OCI-LY1 (cell line): ENCODE data around the gene ERAP2.

Experiments
- H2AFZ ChIP-seq: fragments of 200-600 bp; sonication (generic), shearing (Covaris generic); 2 replicates; pipeline ENCODE4 v1.6.0; 2014; ENCODE audit warnings: antibody characterized with exemption, mild to moderate bottlenecking, low read length
- H3F3A ChIP-seq: fragments of 200-600 bp; sonication (generic), shearing (Covaris generic); 2 replicates; pipeline ENCODE4 v1.6.0; 2014; ENCODE audit warnings: mild to moderate bottlenecking, antibody characterized with exemption, low read length, moderate library complexity; ENCODE audit not compliant: insufficient read depth
- H3K27ac ChIP-seq: fragments of 200-600 bp; sonication (generic); 2 replicates; pipeline ENCODE4 v1.5.1; 2014; ENCODE audit warnings: low read length, mixed run types, mild to moderate bottlenecking, low read depth; ENCODE audit not compliant: poor library complexity, severe bottlenecking
- H3K27me3 ChIP-seq: fragments of 200-600 bp; sonication (generic); 2 replicates; pipeline ENCODE4 v1.6.0; 2014; ENCODE audit warnings: antibody characterized with exemption, mild to moderate bottlenecking, low read length, moderate library complexity; ENCODE audit not compliant: insufficient read depth
- H3K36me3 ChIP-seq: fragments of 200-600 bp; sonication (generic); 2 replicates; pipeline ENCODE4 v1.6.1; 2014; ENCODE audit warnings: mild to moderate bottlenecking, antibody characterized with exemption, low read length, moderate library complexity, mixed read lengths; ENCODE audit not compliant: insufficient read depth
- H3K4me1 ChIP-seq: fragments of 200-600 bp; sonication (generic); 2 replicates; pipeline ENCODE4 v1.5.1; 2014; ENCODE audit warnings: mild to moderate bottlenecking, low read length, moderate library complexity; ENCODE audit not compliant: insufficient read depth, severe bottlenecking
- H3K4me2 ChIP-seq: fragments of 200-600 bp; sonication (generic), shearing (Covaris generic); 2 replicates; pipeline ENCODE4 v1.6.1; 2014; ENCODE audit warnings: low read length
- H3K4me3 ChIP-seq: fragments of 200-600 bp; sonication (generic); 2 replicates; pipeline ENCODE4 v1.5.1; 2014; ENCODE audit warnings: low read length, low read depth, mild to moderate bottlenecking, mixed read lengths; ENCODE audit not compliant: poor library complexity, severe bottlenecking
- H3K79me2 ChIP-seq: fragments of 200-600 bp; shearing (Covaris generic); 2 replicates; pipeline ENCODE4 v1.6.1; 2016; ENCODE audit warnings: mixed run types, low read length, mixed read lengths; ENCODE audit not compliant: insufficient read depth
- H3K9ac ChIP-seq: fragments of 200-600 bp; sonication (generic), shearing (Covaris generic); 2 replicates; pipeline ENCODE4 v1.6.1; 2014; ENCODE audit warnings: mild to moderate bottlenecking, low read length, mixed read lengths
- H3K9me2 ChIP-seq: fragments of 200-600 bp; sonication (generic), shearing (Covaris generic); 2 replicates; pipeline ENCODE4 v1.6.1; 2014; ENCODE audit warnings: low read depth, mild to moderate bottlenecking, low read length, mixed read lengths
- H3K9me3 ChIP-seq: fragments of 200-600 bp; shearing (Covaris generic); 2 replicates; pipeline ENCODE4 v1.6.1; 2014; ENCODE audit warnings: low read length, mixed read lengths
- H4K20me1 ChIP-seq: fragments of 200-600 bp; sonication (generic), shearing (Covaris generic); 2 replicates; pipeline ENCODE4 v1.6.0; 2016; ENCODE audit warnings: mild to moderate bottlenecking, low read length; ENCODE audit not compliant: insufficient read depth
- EZH2 ChIP-seq: fragments of 200-600 bp; sonication (generic), shearing (Covaris generic); IDR thresholded peaks from 2 replicates; pipeline ENCODE4 v1.8.0; 2017; ENCODE audit warnings: borderline replicate concordance, mixed run types, mild to moderate bottlenecking, antibody characterized with exemption, low read length, moderate library complexity, mixed read lengths
- TF ChIP-seq, protein P1 (sequence below): fragments of 200-600 bp; sonication (generic), shearing (Covaris generic); IDR thresholded peaks from 2 replicates; pipeline ENCODE4 v1.5.1; 2017; ENCODE audit warnings: mild to moderate bottlenecking, antibody characterized with exemption, low read length, moderate library complexity, mixed read lengths

The ERAP2 gene, protein sequence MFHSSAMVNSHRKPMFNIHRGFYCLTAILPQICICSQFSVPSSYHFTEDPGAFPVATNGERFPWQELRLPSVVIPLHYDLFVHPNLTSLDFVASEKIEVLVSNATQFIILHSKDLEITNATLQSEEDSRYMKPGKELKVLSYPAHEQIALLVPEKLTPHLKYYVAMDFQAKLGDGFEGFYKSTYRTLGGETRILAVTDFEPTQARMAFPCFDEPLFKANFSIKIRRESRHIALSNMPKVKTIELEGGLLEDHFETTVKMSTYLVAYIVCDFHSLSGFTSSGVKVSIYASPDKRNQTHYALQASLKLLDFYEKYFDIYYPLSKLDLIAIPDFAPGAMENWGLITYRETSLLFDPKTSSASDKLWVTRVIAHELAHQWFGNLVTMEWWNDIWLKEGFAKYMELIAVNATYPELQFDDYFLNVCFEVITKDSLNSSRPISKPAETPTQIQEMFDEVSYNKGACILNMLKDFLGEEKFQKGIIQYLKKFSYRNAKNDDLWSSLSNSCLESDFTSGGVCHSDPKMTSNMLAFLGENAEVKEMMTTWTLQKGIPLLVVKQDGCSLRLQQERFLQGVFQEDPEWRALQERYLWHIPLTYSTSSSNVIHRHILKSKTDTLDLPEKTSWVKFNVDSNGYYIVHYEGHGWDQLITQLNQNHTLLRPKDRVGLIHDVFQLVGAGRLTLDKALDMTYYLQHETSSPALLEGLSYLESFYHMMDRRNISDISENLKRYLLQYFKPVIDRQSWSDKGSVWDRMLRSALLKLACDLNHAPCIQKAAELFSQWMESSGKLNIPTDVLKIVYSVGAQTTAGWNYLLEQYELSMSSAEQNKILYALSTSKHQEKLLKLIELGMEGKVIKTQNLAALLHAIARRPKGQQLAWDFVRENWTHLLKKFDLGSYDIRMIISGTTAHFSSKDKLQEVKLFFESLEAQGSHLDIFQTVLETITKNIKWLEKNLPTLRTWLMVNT

DNA sequence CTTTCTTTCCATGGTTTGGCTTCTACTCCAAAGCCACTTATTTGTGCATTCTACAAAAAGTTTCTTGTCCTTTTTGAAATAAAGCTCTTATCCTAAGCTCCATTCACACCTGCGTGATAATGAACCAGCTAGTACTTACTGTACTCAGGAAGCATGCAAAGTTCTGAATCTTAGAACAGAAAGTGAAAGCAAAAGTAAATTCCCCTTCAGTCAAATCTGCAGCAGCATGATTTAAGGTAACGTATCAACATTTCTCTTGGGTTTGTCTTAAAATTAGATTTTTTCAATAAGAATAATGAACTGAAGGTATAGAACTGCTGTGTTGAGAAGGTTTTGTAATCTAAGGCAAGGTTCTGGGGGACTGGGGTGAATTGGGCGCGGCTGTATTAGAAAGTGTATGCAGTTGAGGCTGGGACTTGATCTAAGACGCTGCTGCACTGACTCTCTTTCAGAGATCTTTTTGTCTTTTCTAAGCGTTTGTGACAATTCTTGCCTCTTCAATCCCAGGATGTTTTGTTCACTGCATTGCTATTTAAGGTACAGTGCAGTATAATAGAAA lies at the start of gene ERAP2:
Gene ERAP2, plus strand, starts transcription at position 209 of the 559 bp plus-strand sequence. CDS start 3,186 bp downstream, outside the sequence.
- H3K9me2 ChIP-seq, result no peaks in the 10 kb centered on the region
- TF ChIP-seq, protein P1, sequence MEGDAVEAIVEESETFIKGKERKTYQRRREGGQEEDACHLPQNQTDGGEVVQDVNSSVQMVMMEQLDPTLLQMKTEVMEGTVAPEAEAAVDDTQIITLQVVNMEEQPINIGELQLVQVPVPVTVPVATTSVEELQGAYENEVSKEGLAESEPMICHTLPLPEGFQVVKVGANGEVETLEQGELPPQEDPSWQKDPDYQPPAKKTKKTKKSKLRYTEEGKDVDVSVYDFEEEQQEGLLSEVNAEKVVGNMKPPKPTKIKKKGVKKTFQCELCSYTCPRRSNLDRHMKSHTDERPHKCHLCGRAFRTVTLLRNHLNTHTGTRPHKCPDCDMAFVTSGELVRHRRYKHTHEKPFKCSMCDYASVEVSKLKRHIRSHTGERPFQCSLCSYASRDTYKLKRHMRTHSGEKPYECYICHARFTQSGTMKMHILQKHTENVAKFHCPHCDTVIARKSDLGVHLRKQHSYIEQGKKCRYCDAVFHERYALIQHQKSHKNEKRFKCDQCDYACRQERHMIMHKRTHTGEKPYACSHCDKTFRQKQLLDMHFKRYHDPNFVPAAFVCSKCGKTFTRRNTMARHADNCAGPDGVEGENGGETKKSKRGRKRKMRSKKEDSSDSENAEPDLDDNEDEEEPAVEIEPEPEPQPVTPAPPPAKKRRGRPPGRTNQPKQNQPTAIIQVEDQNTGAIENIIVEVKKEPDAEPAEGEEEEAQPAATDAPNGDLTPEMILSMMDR, result no peak
- TF ChIP-seq EZH2, result no peak
- H3K4me1 ChIP-seq, result peaks cover 81% of the 10 kb centered on the region
- no peaks in the 10 kb centered on the region for H4K20me1 ChIP-seq
- peaks cover 12% of the 10 kb centered on the region for H3K79me2 ChIP-seq
- H3F3A ChIP-seq, result peaks cover 7% of the 10 kb centered on the region
- peaks cover 19% of the 10 kb centered on the region; the same call in 1 of the 2 replicates for H3K36me3 ChIP-seq
- peak within 1 kb of the TSS; percentile 32; the same call in 1 of the 2 replicates for H2AFZ ChIP-seq
- peak within 1 kb of the TSS; percentile 88 for H3K9ac ChIP-seq
- H3K9me3 ChIP-seq, result no peaks in the 10 kb centered on the region
- H3K4me2 ChIP-seq, result peak within 1 kb of the TSS; percentile 84
- peak within 1 kb of the TSS; percentile 91 for H3K27ac ChIP-seq
- H3K27me3 ChIP-seq, result no peaks in the 10 kb centered on the region
- H3K4me3 ChIP-seq, result peak within 1 kb of the TSS; percentile 87

GRCh38 chr5:96829297-96829696 lies 47.0 kb upstream of the ERAP2 start:
- no peak overlapping the region for H2AFZ ChIP-seq
- no peak overlapping the region for H3K9ac ChIP-seq
- H3K4me1 ChIP-seq, result no peaks in the 10 kb centered on the region
- H3F3A ChIP-seq, result no peaks in the 10 kb centered on the region
- TF ChIP-seq EZH2, result no peak
- TF ChIP-seq, protein P1, result no peak
- H3K4me3 ChIP-seq, result no peak overlapping the region
- H3K27me3 ChIP-seq, result no peaks in the 10 kb centered on the region
- no peak overlapping the region for H3K27ac ChIP-seq
- H3K36me3 ChIP-seq, result no peaks in the 10 kb centered on the region
- no peaks in the 10 kb centered on the region for H4K20me1 ChIP-seq
- no peaks in the 10 kb centered on the region for H3K79me2 ChIP-seq
- H3K4me2 ChIP-seq, result no peak overlapping the region
- H3K9me3 ChIP-seq, result no peaks in the 10 kb centered on the region
- no peaks in the 10 kb centered on the region for H3K9me2 ChIP-seq

DNA sequence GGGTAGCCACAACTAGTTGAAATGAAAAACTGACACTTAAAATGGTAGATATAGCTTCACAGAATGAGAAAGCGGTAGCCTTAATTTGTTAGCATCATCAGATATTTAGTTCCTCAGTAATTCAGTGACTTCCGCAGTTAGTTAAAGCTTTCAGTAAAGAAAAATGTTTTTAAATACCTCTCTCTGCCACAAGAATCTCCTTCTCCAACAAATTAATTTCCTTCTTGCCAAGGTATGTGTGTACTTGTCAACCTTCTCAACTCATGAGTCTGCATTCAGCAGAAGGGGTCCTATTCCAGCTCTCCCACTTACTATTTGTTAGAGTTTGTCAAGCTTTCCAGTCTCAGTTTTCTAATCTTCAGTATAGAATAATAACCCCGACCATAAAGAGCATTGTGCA lies 42.3 kb upstream of the ERAP2 start:
- no peaks in the 10 kb centered on the region for H4K20me1 ChIP-seq

More for the DNA sequence above, 42.3 kb upstream of the ERAP2 start:
- H3K79me2 ChIP-seq, result no peaks in the 10 kb centered on the region
- no peak overlapping the region for H3K4me2 ChIP-seq
- H3K9me3 ChIP-seq, result no peaks in the 10 kb centered on the region
- no peaks in the 10 kb centered on the region for H3K27me3 ChIP-seq
- no peak overlapping the region for H2AFZ ChIP-seq
- H3K27ac ChIP-seq, result no peak overlapping the region
- no peaks in the 10 kb centered on the region for H3K4me1 ChIP-seq
- no peak overlapping the region for H3K9ac ChIP-seq
- no peaks in the 10 kb centered on the region for H3F3A ChIP-seq
- H3K36me3 ChIP-seq, result no peaks in the 10 kb centered on the region
- no peak for TF ChIP-seq EZH2
- TF ChIP-seq, protein P1, result no peak
- H3K9me2 ChIP-seq, result no peaks in the 10 kb centered on the region
- no peak overlapping the region for H3K4me3 ChIP-seq
